Measurements from ENCODE around the gene LINGO4.
"Not testable (repeated sequence)": the region's sequence is repeated elsewhere in the genome, so short reads cannot be mapped to it uniquely, and the experiment has no call there.

Gene LINGO4

GRCh38 chr1:151768351-151769066 is 36.7 kb downstream of the LINGO4 start:
- in situ Hi-C loops (cut with HindIII; ENCODE audit: low pct_ligation_motif_present, low pct_unique_long_range_greater_than_20kb, low sequenced_read_pairs); DNase-seq: not testable (repeated sequence)

DNA sequence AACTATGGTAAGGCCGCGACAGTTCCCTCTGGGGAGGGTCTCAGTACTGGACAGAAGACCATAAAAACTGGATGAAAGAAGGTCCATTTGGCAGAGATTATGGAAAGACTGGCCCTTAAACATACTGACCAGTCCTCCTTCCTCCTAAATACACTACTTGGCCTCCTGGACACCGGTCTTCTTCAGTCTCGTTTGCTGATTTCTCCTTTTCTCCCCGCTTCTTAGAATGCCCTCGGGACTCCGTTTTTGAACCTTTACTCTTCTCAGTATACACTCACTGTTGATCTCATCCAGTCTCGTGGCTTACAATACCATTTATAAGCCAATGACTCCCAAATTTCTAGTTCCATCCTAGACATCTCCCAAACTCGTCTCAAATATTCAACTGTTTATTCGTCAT is 41.2 kb downstream of the LINGO4 start:
- in situ Hi-C loops (cut with HindIII; ENCODE audit: low pct_ligation_motif_present, low pct_unique_long_range_greater_than_20kb, low sequenced_read_pairs): no loop called here
- no peak for DNase-seq

GRCh38 chr1:151762941-151763921 is 42.0 kb downstream of the LINGO4 start, which contains the start of gene MRPL9:
TSS of gene MRPL9 (minus strand) at chr1:151763496. CDS start at chr1:151763479, 17 bp downstream.
- in situ Hi-C loops (cut with HindIII; ENCODE audit: low pct_ligation_motif_present, low pct_unique_long_range_greater_than_20kb, low sequenced_read_pairs): no loop called here
- DNase-seq: peak; percentile 81

GRCh38 chr1:151760597-151761385 is 44.4 kb downstream of the LINGO4 start:
- no peak for DNase-seq
- in situ Hi-C loops (cut with HindIII; ENCODE audit: low pct_ligation_motif_present, low pct_unique_long_range_greater_than_20kb, low sequenced_read_pairs): no loop called here

DNA sequence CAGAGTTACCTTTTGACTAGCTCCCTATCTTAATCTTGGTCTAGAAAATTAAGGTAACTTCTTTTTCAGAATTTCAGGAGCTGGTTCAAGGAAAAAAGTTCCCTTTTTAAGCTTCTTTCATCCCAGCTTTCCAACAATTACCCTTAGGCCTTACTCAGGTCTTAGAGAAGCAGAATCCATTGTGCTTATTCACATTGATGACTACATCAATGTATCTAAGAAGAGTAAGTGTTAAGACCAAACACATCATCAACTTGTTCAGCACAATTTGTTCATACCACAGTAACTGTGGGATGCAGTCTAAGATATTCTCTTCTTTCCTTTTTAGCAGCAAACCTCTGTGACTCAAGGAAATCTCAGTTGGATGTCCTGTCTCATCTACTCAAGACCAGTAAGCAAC is 46.0 kb downstream of the LINGO4 start:
- DNase-seq: no peak
- in situ Hi-C loops (cut with HindIII; ENCODE audit: low pct_ligation_motif_present, low pct_unique_long_range_greater_than_20kb, low sequenced_read_pairs): no loop called here

DNA sequence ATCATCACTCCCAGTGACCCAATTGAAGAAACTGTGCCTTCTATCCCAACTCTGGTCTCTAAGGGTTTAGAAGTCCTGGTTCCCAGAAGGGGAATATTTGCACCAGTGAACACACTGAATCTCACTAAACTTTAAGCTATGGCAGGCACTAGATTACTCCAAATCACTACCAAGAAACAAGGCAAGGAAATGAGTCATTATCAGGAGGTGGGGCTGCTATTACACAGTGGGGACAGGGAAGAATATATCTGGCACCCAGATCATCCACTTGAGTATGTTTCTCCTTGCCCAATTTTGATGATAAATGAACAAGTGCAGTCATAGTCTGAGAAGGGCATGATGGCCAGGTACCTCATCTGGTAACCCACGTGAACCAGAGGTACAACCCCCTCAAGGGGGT is 48.9 kb downstream of the LINGO4 start:
- DNase-seq: peak; percentile 46

More for the DNA sequence above, 48.9 kb downstream of the LINGO4 start:
- in situ Hi-C loops (cut with HindIII; ENCODE audit: low pct_ligation_motif_present, low pct_unique_long_range_greater_than_20kb, low sequenced_read_pairs): no loop called here

All from ACHN (cell line).